HG02678 (cell line): ENCODE data around the gene ITGB5.

Experiments
- ATAC-seq: cut with Tn5 transposase; IDR thresholded peaks from one replicate; pipeline ENCODE4 v1.9.1; 2021; ENCODE audit warnings: mild to moderate bottlenecking, moderate library complexity; ENCODE audit not compliant: unreplicated experiment

Gene ITGB5

DNA sequence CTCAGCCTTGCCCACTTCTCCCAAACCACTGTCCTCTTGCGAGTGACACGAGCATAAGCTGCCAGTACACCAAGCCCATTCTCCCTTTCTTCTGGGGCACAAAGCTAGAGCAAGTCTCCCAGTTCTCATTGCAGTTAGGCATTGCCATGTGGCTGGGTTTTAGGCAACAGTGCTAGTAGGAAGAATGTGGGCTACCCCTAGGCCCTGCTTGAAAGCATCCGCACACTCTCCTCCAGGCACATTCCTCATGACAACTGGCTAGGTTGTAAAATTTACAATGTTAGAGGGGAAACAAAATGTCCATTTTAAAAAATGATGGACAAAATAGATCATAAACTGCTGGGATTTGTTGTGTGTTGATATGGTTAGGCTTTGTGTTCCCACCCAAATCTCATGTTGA lies 19.7 kb downstream of the ITGB5 start:
- no peak for ATAC-seq

GRCh38 chr3:124862006-124862405 lies 25.2 kb downstream of the ITGB5 start:
- ATAC-seq: no peak

- ATAC-seq: no peak
These were observed 26.1 kb downstream of the ITGB5 start for GRCh38 chr3:124861041-124861440.

DNA sequence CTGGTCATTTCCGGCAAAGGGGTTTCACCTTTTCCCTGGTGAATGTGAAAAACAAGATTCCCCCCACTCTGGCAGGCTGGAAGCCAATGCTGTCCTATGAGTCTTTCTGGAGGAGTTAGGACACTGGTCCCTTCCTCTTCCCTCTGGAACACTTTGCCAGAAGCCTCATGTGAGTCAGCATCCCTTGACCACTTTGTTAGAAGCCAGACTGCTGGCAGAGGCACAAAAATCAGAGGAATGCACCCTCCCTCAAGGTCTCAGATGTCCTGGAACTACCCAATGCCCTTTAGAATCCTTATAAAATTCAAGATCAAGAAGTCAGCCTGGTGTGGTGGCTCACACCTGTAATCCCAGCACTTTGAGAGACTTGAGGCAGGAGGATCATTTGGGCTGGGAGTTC lies 26.6 kb downstream of the ITGB5 start:
- ATAC-seq: no peak

DNA sequence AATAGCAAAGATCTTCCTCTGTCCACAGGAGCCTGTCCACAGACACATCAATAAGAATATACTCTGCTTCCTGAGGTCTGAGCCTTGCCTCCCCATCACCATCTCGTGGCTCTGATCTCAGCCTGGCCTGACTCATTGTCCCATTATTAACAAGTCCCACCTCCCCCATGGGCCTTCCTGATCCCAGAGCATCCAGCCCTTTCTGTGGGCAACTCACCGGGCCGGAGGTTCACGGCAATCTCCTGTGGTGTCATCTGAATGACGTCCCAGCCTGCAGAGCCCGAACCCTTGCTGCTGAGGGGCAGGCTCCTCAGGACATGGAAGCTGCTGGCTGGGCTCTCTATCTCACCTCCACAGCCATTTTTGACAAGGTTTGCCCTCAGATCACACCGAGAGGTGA lies 28.1 kb downstream of the ITGB5 start:
- no peak for ATAC-seq

GRCh38 chr3:124858275-124858674 lies 28.9 kb downstream of the ITGB5 start:
- ATAC-seq: no peak

GRCh38 chr3:124856677-124857076 lies 30.5 kb downstream of the ITGB5 start:
- no peak for ATAC-seq

GRCh38 chr3:124854009-124854408 lies 33.2 kb downstream of the ITGB5 start:
- ATAC-seq: no peak

- no peak for ATAC-seq
These were observed 33.7 kb downstream of the ITGB5 start for GRCh38 chr3:124853446-124853845.

DNA sequence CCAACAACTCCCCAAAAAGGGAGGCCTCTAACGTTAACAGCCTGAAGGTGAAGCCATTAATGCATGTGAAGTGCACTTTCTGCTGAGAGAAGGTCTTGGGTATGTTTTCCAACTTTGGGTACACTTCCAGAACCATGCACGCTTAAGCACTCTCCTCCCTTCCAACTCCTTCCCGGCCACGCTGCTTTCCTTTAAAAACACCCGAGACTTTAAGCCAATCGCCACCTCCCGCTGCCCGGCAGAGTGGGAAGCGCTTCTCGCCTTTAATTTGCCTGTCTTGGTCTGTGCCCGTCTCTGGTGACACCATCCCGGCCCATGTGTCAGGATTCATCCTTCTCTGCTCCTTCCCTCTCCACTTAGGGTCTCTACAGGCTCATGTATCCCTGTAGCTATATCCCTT lies 35.3 kb downstream of the ITGB5 start:
- no peak for ATAC-seq

DNA sequence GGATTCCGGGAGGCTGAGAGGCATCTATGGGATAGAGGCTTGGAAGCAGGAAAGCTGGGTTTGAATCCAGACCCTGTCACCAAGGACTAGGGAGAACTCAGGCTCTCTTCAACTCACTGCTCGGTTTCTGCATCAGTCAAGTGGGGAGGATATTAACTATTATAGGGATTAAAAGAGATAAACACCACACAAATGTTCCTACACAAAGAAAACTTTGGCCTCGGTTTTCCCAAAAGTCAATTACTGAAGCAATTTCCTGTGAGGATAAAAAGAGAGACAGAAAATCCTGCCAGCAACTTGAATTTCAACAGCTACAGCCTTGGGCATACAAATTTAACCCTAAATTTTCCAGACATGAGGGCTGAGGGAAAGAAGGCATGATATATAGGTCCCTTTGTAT lies 36.0 kb downstream of the ITGB5 start:
- no peak for ATAC-seq

GRCh38 chr3:124850633-124851032 lies 36.5 kb downstream of the ITGB5 start:
- no peak for ATAC-seq

- no peak for ATAC-seq
These were observed 37.0 kb downstream of the ITGB5 start for GRCh38 chr3:124850212-124850611.

- ATAC-seq: no peak
These were observed 38.9 kb downstream of the ITGB5 start for GRCh38 chr3:124848300-124848699.

- no peak for ATAC-seq
These were observed 39.3 kb downstream of the ITGB5 start for GRCh38 chr3:124847863-124848262.

GRCh38 chr3:124847051-124847450 lies 40.1 kb downstream of the ITGB5 start:
- no peak for ATAC-seq

- no peak for ATAC-seq
These were observed 41.0 kb downstream of the ITGB5 start for GRCh38 chr3:124846189-124846588.

GRCh38 chr3:124845406-124845805 lies 41.8 kb downstream of the ITGB5 start:
- no peak for ATAC-seq

DNA sequence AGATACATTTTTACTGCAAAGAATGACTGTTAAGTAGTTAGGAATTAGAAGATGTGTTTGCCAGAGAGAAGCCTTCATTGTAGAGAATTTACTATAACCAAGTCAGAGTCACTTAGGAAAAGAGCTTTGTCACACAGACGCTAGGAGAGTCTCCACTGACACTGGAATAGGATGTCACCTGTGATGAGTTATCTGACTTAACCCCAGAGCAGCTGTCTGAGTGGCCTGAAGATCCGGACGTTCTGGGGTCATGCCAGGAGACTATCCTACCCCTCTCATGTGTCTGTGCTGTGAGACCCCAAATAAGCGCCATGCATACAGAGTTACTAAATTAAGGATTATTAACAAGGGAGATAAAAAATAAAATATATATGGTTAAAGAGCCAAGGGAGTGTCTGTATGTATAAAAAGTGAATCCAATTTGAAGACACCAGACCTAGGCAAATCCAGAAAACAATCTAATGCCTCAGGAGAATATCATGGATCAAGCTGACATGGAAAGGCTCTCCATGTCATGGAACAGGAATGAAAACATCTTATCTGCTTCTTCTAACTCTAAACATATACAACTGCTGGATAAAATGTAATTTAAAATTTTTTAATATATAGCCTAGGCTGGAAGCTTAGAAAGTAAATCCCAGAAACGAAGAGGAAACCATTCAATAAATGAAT lies 43.5 kb downstream of the ITGB5 start:
- no peak for ATAC-seq

GRCh38 chr3:124843047-124843446 lies 44.1 kb downstream of the ITGB5 start:
- ATAC-seq: no peak

GRCh38 chr3:124841517-124841916 lies 45.6 kb downstream of the ITGB5 start:
- ATAC-seq: no peak

DNA sequence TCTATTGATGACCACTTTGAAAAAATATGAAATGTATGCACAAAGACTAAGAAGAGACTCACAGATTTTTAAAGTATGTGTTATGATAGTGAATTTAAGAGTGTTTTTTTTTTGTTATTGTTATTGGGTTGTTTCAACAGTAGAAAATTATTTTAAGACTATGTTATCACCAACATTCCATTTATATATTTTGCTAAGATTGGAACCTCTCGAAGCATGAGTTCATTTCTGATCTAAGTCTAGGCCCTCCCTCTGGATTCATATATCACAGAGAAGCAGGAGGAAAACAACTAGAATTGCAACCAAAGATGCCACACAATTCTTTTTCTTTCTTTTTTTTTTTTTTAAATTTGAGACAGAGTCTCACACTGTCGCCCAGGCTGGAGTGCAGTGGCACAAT lies 46.8 kb downstream of the ITGB5 start:
- no peak for ATAC-seq

- ATAC-seq: no peak
These were observed 47.3 kb downstream of the ITGB5 start for GRCh38 chr3:124839896-124840295.
